ENCODE results near the gene GRK5. TPM values are rescaled to one million over a fixed set of nuclear protein-coding genes. Genes with fewer than 3 reads are reported as not detected.

Gene GRK5
- total RNA-seq, 1 experiment from 2014 or later: 1.2 TPM

DNA sequence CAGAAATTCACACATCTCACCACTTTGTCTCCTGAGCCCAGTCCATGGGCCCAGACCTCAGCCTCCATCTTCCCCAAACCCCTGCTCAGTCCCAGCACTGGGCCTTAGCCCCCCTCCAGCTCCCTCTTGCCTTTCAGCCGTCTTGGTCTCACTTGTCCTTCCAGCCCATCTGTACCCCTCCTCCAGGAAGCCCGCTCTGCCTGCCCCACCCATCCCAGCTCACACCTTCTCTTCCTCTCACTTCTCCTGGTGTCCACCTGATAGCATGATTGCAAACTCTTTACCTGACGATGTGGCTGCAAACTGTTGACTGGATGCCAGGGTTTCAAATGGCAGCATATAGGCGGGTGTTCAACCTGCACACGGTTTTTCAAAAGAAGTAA is 238.6 kb downstream of the GRK5 start:
- Histone ChIP-seq H2BK12ac (ENCODE audit: insufficient read length, low read depth, low read length) (no peak overlapping the region), H3K27me3 (ENCODE audit: insufficient read depth, low read length) (no peaks in the 10 kb centered on the region), H2BK5ac (ENCODE audit: insufficient read length, low read length) (no peak overlapping the region), H4K20me1 (ENCODE audit: control insufficient read depth, insufficient read depth, insufficient read length) (no peaks in the 10 kb centered on the region), H3K79me1 (ENCODE audit: insufficient read depth, low read depth, low read length, poor library complexity, severe bottlenecking) (no peaks in the 10 kb centered on the region), H3K4me1 (ENCODE audit: insufficient read depth, low read length) (no peaks in the 10 kb centered on the region), H3K79me2 (ENCODE audit: insufficient read depth, low read length) (no peaks in the 10 kb centered on the region; the same call in 1 of the 2 replicates), H3K9ac (ENCODE audit: extremely low read depth, insufficient read length, low read length) (no peak overlapping the region), H3K14ac (ENCODE audit: insufficient read depth, low read length) (no peak overlapping the region), H3K18ac (ENCODE audit: insufficient read length, low read depth, low read length) (no peak overlapping the region), H2BK15ac (ENCODE audit: low read depth, low read length) (no peak overlapping the region), H4K8ac (replicated peaks; ENCODE audit: insufficient read length, low read depth, low read length) (no peak overlapping the region), H3T11ph (ENCODE audit: low read length) (no peak overlapping the region), H2AK5ac (ENCODE audit: insufficient read length, low read length) (no peak overlapping the region), H2BK20ac (ENCODE audit: low read depth, low read length, poor library complexity, severe bottlenecking) (no peak overlapping the region), H3K23ac (ENCODE audit: insufficient read length, low read depth, low read length) (no peak overlapping the region), H3K4ac (ENCODE audit: low read depth, low read length) (no peak overlapping the region), H3K23me2 (ENCODE audit: insufficient read length, low read depth, low read length, poor library complexity, severe bottlenecking) (peaks cover 4% of the 10 kb centered on the region), H4K5ac (ENCODE audit: insufficient read length, low read depth, low read length) (no peak overlapping the region), H4K91ac (ENCODE audit: insufficient read length, low read depth, low read length) (no peak overlapping the region), H3K9me3 (ENCODE audit: control insufficient read depth, low read depth, low read length) (no peaks in the 10 kb centered on the region), H2AFZ (ENCODE audit: low read length) (no peak overlapping the region), H3K4me2 (ENCODE audit: insufficient read depth, insufficient read length, low read length) (no peak overlapping the region), H3K56ac (ENCODE audit: insufficient read length, low read depth, low read length) (no peak overlapping the region), H3K27ac (ENCODE audit: insufficient read length, low read depth, low read length) (no peak overlapping the region), H2BK120ac (ENCODE audit: low read depth, low read length, poor library complexity, severe bottlenecking) (no peak overlapping the region)
- TF ChIP-seq, protein P1, sequence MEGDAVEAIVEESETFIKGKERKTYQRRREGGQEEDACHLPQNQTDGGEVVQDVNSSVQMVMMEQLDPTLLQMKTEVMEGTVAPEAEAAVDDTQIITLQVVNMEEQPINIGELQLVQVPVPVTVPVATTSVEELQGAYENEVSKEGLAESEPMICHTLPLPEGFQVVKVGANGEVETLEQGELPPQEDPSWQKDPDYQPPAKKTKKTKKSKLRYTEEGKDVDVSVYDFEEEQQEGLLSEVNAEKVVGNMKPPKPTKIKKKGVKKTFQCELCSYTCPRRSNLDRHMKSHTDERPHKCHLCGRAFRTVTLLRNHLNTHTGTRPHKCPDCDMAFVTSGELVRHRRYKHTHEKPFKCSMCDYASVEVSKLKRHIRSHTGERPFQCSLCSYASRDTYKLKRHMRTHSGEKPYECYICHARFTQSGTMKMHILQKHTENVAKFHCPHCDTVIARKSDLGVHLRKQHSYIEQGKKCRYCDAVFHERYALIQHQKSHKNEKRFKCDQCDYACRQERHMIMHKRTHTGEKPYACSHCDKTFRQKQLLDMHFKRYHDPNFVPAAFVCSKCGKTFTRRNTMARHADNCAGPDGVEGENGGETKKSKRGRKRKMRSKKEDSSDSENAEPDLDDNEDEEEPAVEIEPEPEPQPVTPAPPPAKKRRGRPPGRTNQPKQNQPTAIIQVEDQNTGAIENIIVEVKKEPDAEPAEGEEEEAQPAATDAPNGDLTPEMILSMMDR (conservative IDR thresholded peaks at IDR 0.05): no peak
- H3K36me3 Mint-ChIP-seq (ENCODE audit: insufficient read depth in 1 of 3, low read depth in 3 of 3): no peaks in the 10 kb centered on the region; a peak in 1 of 7 replicates
- no peaks in the 10 kb centered on the region for H3K9me3 Mint-ChIP-seq
- DNase-seq: no peak
- peaks cover 11% of the 10 kb centered on the region for H3K27me3 Mint-ChIP-seq (ENCODE audit: low read depth)
- no peak overlapping the region; a peak in 1 of 7 replicates for H3K27ac Mint-ChIP-seq
- H3K4me3 Mint-ChIP-seq: no peak overlapping the region
- H3K4me1 Mint-ChIP-seq: peaks cover 19 to 31% of the 10 kb centered on the region in 2 experiments
- WGBS (ENCODE audit: extremely low coverage, insufficient read length, low lambda C conversion rate): no CpG with 5 or more reads among the region's 5 CpGs

Measured in H9 (cell line).